NCI-H226 (cell line): ENCODE results near the gene ZNF585A.
"Not testable (repeated sequence)": the region's sequence is repeated elsewhere in the genome, so short reads cannot be mapped to it uniquely, and the experiment has no call there.

Source experiments
- DNase-seq: peaks from one replicate; pipeline ENCODE4 v3.0.0-alpha.2; 2015

ZNF585A gene

GRCh38 chr19:37172368-37173366 lies at the start of gene ZNF585A:
Gene ZNF585A, minus strand, starts transcription at chr19:37172695. Its CDS starts 2,785 bp downstream, at chr19:37169910.
- peak; percentile 95 for DNase-seq

GRCh38 chr19:37221136-37221535 lies 48.6 kb upstream of the ZNF585A start:
- DNase-seq: no peak

GRCh38 chr19:37220383-37220782 lies 47.9 kb upstream of the ZNF585A start:
- no peak for DNase-seq

- no peak for DNase-seq
These were observed 46.1 kb upstream of the ZNF585A start for GRCh38 chr19:37218592-37218935.

- DNase-seq: peak; percentile 82
These were observed 45.5 kb upstream of the ZNF585A start, which contains the start of gene ZNF383 for GRCh38 chr19:37217775-37218591. Gene ZNF383, plus strand, starts transcription at chr19:37218214. Its CDS starts 12,240 bp downstream, at chr19:37230454.

GRCh38 chr19:37217480-37217774 lies 44.9 kb upstream of the ZNF585A start:
- DNase-seq: no peak

GRCh38 chr19:37197768-37198167 lies 25.3 kb upstream of the ZNF585A start:
- DNase-seq: no peak

GRCh38 chr19:37197115-37197514 lies 24.6 kb upstream of the ZNF585A start:
- DNase-seq: not testable (repeated sequence)

GRCh38 chr19:37195248-37195647 lies 22.8 kb upstream of the ZNF585A start:
- not testable (repeated sequence) for DNase-seq

- DNase-seq: not testable (repeated sequence)
These were observed 13.6 kb upstream of the ZNF585A start for GRCh38 chr19:37186071-37186470.

- DNase-seq: no peak
These were observed 6.9 kb downstream of the ZNF585A start for GRCh38 chr19:37165635-37166034.

GRCh38 chr19:37160153-37160552 lies 12.3 kb downstream of the ZNF585A start:
- no peak for DNase-seq

- no peak for DNase-seq
These were observed 24.3 kb downstream of the ZNF585A start for GRCh38 chr19:37148214-37148613.

- no peak for DNase-seq
These were observed 36.4 kb downstream of the ZNF585A start for GRCh38 chr19:37136111-37136510.

GRCh38 chr19:37128821-37129177 lies 43.7 kb downstream of the ZNF585A start:
- no peak for DNase-seq

GRCh38 chr19:37127999-37128820 lies 44.3 kb downstream of the ZNF585A start:
- no peak for DNase-seq

GRCh38 chr19:37122093-37122492 lies 50.4 kb downstream of the ZNF585A start:
- DNase-seq: not testable (repeated sequence)

- DNase-seq: no peak
These were observed 58.5 kb downstream of the ZNF585A start for GRCh38 chr19:37114001-37114400.

- DNase-seq: not testable (repeated sequence)
These were observed 60.7 kb downstream of the ZNF585A start for GRCh38 chr19:37111753-37112152.

GRCh38 chr19:37104135-37104534 lies 68.4 kb downstream of the ZNF585A start:
- not testable (repeated sequence) for DNase-seq

GRCh38 chr19:37098570-37098969 lies 73.9 kb downstream of the ZNF585A start:
- DNase-seq: no peak

GRCh38 chr19:37095859-37096258 lies 76.6 kb downstream of the ZNF585A start:
- no peak for DNase-seq
